NT2/D1 (cell line): ENCODE measurements around the gene LAMB2.

Experiments
- DNase-seq: peaks from one replicate; pipeline ENCODE4 v3.0.0-alpha.2; 2011; ENCODE audit warnings: low read depth, low spot score
- H3K27me3 ChIP-seq: 2 replicates; pipeline ENCODE4 v1.6.0; 2011; ENCODE audit warnings: mild to moderate bottlenecking; ENCODE audit not compliant: insufficient read length, insufficient read depth
- H3K36me3 ChIP-seq: 2 replicates; pipeline ENCODE4 v1.6.1; 2011; ENCODE audit warnings: mild to moderate bottlenecking, low read length, mixed read lengths; ENCODE audit not compliant: insufficient read depth, insufficient read length
- H3K4me1 ChIP-seq: 2 replicates; pipeline ENCODE4 v1.5.1; 2011; ENCODE audit not compliant: insufficient read depth, insufficient read length
- H3K4me3 ChIP-seq: 2 replicates; pipeline ENCODE4 v1.5.1; 2011; ENCODE audit warnings: low read depth; ENCODE audit not compliant: insufficient read length
- H3K9ac ChIP-seq: 2 replicates; pipeline ENCODE4 v1.6.0; 2011; ENCODE audit warnings: low read depth; ENCODE audit not compliant: insufficient read length
- H3K9me3 ChIP-seq: 2 replicates; pipeline ENCODE4 v1.5.1; 2011; ENCODE audit warnings: mild to moderate bottlenecking, low read length; ENCODE audit not compliant: insufficient read depth
- SUZ12 ChIP-seq: IDR thresholded peaks from 2 replicates; pipeline ENCODE4 v1.6.1; 2011; ENCODE audit not compliant: insufficient read length, insufficient read depth; ENCODE audit errors: extremely low read depth
- YY1 ChIP-seq: IDR thresholded peaks from 2 replicates; pipeline ENCODE4 v1.6.1; 2011; ENCODE audit not compliant: insufficient read length, insufficient read depth
- ZNF274 ChIP-seq: IDR thresholded peaks from 2 replicates; pipeline ENCODE4 v1.6.1; 2011; ENCODE audit warnings: mild to moderate bottlenecking, low read depth, low read length

Gene LAMB2

DNA sequence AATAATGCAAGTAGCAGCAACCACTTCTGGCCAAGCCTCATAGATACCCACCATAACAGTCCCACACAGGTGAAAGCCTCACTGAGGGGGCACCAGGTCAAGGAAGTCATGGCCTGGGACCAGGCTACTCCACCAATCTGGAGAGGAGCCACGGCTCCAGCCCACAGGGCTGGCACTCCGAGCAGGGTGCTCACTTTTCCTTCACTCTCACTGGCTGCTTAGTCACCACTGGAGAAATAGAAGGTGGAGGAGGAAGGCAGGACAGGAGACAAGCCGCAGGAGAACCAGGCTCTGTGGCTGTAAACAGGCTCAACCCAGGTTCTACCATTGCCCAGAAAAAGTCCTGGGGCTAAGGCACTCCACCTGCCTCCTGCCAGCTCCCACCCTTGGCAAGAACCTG, 13.4 kb downstream of the LAMB2 start:
- Histone ChIP-seq H3K4me3 (peak overlapping the region; percentile 100), H3K36me3 (peaks cover 90% of the 10 kb centered on the region), H3K27me3 (no peaks in the 10 kb centered on the region), H3K9me3 (no peaks in the 10 kb centered on the region), H3K9ac (peak overlapping the region; percentile 100), H3K4me1 (peaks cover 2% of the 10 kb centered on the region)
- DNase-seq, result no peak
- TF ChIP-seq SUZ12, result no peak
- TF ChIP-seq YY1, result no peak
- TF ChIP-seq ZNF274, result no peak

DNA sequence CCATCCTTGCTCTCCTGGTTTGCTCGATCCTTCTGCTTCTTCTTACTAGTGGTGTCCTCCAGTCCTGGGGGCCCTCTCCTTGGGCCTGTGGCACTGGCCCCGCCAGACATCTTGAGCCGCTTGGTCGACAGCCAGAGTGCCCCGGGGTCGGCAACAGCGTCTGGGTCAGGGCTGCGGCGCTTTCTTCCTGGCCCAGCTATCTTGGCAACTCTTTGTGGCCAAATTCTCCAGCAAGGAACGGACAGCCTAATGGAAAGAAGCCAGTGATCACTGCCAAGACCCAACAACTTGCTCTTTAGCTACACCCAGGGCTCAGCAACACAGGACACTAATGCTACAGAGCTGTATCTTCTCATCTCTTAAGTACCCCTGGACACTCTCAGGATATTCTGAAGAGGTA, 13.8 kb downstream of the LAMB2 start:
- TF ChIP-seq ZNF274, result no peak
- TF ChIP-seq SUZ12, result no peak
- TF ChIP-seq YY1, result no peak
- no peak overlapping the region for H3K4me3 ChIP-seq

DNA sequence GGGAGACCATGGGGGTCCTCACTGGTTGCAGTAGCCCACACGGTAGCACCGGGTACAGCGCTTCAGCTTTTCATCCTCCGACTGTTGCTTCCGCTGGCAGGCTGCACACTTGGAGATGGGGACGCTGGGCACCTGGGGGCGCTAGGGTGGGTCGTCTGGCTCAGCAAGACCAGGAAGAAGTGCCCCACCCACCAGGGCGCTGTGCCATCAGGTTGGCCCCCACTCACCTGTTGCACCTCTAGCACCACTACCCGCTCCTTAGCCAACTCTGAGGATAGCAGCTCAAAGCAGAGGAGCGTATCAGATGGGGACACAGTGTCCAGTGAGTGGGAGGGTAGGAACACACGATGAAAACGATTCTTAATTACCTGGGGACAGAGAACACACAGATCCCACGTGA, 20.6 kb downstream of the LAMB2 start:
- peaks cover 97% of the 10 kb centered on the region for H3K36me3 ChIP-seq
- H3K4me3 ChIP-seq, result no peak overlapping the region
- no peak for TF ChIP-seq SUZ12
- no peak for TF ChIP-seq YY1
- no peak for TF ChIP-seq ZNF274
- DNase-seq, result no peak
- H3K9ac ChIP-seq, result no peak overlapping the region
- H3K4me1 ChIP-seq, result no peaks in the 10 kb centered on the region
- H3K9me3 ChIP-seq, result no peaks in the 10 kb centered on the region
- H3K27me3 ChIP-seq, result no peaks in the 10 kb centered on the region

More for the DNA sequence above, 13.8 kb downstream of the LAMB2 start:
- Histone ChIP-seq H3K27me3 (no peaks in the 10 kb centered on the region), H3K36me3 (peaks cover 90% of the 10 kb centered on the region), H3K9ac (peak overlapping the region; percentile 100), H3K9me3 (no peaks in the 10 kb centered on the region), H3K4me1 (peaks cover 2% of the 10 kb centered on the region)
- DNase-seq, result no peak

DNA sequence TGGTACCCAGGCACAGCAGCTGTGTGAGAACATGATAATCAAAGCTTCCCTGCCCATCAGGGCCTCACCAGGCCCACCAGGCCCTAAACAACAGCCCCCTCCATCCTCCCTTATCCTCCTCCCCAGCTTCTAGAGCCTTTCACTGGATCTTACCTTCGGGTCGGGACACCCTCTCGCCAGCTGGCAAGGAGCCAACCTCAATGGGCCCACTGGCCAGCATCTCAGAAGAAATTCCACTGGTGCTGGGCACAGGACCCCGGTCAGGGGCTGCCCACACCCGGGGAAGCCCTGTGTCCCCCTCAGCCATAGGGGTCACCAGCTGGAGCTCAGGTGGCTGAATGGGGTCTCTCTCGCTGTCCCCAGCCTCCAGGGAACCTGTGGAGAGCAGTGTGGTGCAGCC, 21.5 kb downstream of the LAMB2 start:
- TF ChIP-seq SUZ12, result no peak
- no peak for DNase-seq
- H3K4me3 ChIP-seq, result no peak overlapping the region
- no peak overlapping the region for H3K9ac ChIP-seq
- peaks cover 95% of the 10 kb centered on the region for H3K36me3 ChIP-seq
- no peaks in the 10 kb centered on the region for H3K9me3 ChIP-seq
- no peaks in the 10 kb centered on the region for H3K27me3 ChIP-seq
- no peaks in the 10 kb centered on the region for H3K4me1 ChIP-seq

DNA sequence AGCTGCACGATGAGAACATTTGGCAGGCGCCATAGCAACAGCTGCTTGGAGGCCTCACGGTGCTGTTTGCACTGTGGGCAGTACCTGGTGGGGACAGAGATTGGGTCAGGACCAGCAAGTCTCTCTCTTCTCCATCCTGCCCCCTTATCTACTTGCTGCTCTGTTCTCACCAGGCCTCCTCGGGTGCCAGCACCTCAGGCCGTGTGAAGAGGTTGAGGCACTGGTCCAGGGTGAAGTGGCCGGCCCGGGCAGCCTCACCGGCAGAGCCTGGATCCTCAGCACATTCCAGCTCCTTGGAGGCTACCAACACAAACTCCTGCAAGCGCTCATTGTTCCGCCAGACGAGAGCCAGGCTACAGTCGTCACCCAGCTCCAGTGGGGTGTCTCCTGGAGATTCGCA, 22.1 kb downstream of the LAMB2 start:
- Histone ChIP-seq H3K9ac (no peak overlapping the region), H3K27me3 (no peaks in the 10 kb centered on the region), H3K9me3 (no peaks in the 10 kb centered on the region), H3K4me3 (no peak overlapping the region), H3K36me3 (peaks cover 95% of the 10 kb centered on the region), H3K4me1 (peaks cover 2% of the 10 kb centered on the region)
- no peak for TF ChIP-seq SUZ12
- no peak for TF ChIP-seq YY1
- no peak for TF ChIP-seq ZNF274
- no peak for DNase-seq

DNA sequence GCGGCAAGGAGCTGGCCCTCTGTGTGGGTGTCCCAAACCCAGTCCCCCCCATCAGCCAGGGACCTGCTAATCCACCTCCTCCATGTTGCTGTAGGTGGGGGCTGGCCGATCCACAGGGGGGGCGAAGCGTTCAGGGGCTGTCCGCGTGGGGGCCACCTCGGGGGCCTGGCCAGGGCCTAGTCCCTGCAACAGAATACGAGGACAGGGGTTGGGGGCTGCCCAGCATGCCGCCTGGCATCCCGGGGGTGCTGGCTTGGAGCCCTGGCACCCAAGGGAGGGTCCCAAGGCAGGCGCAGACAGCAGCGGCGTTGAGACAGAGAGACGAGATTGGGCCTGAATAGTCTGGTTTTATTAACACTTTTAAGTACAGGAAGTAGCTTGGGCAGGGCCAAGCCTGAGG, 24.5 kb downstream of the LAMB2 start:
- Histone ChIP-seq H3K9me3 (no peaks in the 10 kb centered on the region), H3K36me3 (peaks cover 77% of the 10 kb centered on the region), H3K4me1 (peaks cover 2% of the 10 kb centered on the region), H3K9ac (no peak overlapping the region), H3K4me3 (no peak overlapping the region), H3K27me3 (no peaks in the 10 kb centered on the region)
- DNase-seq, result no peak
- TF ChIP-seq SUZ12 (no peak), ZNF274 (no peak), YY1 (no peak)

DNA sequence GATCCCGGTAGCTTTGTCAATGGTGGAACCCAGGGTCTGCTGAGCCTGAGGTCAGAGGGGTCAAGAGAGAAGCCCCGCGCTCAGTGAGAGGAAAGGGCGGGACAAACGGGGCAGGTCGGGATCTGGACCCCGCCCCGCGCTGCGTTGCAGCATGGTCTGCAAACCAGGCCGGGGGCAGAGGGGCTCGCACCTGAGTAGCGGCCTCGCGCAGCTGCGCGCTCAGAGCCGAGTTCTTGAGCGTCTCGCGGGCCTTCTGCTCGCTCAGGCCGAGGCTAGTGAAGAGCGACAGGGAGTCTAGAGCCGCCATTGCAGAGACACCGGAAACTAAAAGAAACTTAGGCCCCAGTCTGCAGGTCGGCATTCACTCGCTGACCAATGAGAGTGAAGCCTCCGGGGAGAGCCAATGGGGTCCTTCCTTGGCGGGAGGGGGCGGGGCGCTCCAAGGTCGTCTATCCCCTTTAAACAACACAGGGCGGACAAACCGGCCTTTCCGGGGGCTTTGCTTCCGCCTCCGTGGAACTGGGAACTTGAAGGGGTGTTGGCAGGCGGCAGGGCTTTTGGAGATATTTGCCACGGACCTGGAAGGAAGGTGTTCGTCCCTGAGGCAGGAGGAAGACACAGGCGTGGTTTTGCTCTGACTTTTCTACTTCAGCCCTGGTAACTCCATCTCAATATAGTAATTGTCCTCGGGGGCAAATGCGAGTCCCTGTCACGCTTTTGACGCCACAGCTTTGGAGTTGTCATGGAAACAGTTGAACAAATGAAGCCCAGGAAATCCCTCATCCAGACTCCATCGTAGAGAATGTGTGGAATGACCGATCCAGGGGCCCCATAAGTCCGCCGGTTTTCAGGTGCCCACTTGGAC, 28.2 kb downstream of the LAMB2 start, which contains the start of gene QARS1:
TSS of gene QARS1 (minus strand) at position 331 of the 865 bp plus-strand sequence. CDS start at position 307, 24 bp downstream.
- Histone ChIP-seq H3K4me3 (peak within 1 kb of the TSS; percentile 97), H3K9ac (peak within 1 kb of the TSS; percentile 97), H3K27me3 (no peaks in the 10 kb centered on the region), H3K36me3 (peaks cover 80% of the 10 kb centered on the region), H3K4me1 (peaks cover 2% of the 10 kb centered on the region), H3K9me3 (no peaks in the 10 kb centered on the region)
- DNase-seq, result peak; percentile 88
- TF ChIP-seq YY1 (peak; percentile 61), ZNF274 (no peak)
